Activated CD4-positive, CD25-positive, alpha-beta regulatory T cell (primary cell): ENCODE data around the gene APOF.
"Not testable (repeated sequence)": the region's sequence is repeated elsewhere in the genome, so short reads cannot be mapped to it uniquely, and the experiment has no call there.

Experiments
- DNase-seq, 4 experiments: peaks; one replicate each; lab custom pipeline; 2025; lab: John Stamatoyannopoulos, UW

Gene APOF

GRCh38 chr12:56362130-56363059, at the start of gene APOF:
APOF (minus strand) TSS chr12:56362857; CDS start chr12:56362745, 112 bp downstream.
- no peak for DNase-seq

- no peak for DNase-seq
These were observed 49.4 kb upstream of the APOF start for GRCh38 chr12:56411781-56412639.

- no peak for DNase-seq
These were observed 48.1 kb upstream of the APOF start for GRCh38 chr12:56410768-56411167.

- DNase-seq: no peak
These were observed 46.3 kb upstream of the APOF start for GRCh38 chr12:56408799-56409417.

GRCh38 chr12:56404227-56404626, 41.6 kb upstream of the APOF start:
- not testable (repeated sequence) for DNase-seq

GRCh38 chr12:56401612-56402011, 39.0 kb upstream of the APOF start:
- not testable (repeated sequence) for DNase-seq

DNA sequence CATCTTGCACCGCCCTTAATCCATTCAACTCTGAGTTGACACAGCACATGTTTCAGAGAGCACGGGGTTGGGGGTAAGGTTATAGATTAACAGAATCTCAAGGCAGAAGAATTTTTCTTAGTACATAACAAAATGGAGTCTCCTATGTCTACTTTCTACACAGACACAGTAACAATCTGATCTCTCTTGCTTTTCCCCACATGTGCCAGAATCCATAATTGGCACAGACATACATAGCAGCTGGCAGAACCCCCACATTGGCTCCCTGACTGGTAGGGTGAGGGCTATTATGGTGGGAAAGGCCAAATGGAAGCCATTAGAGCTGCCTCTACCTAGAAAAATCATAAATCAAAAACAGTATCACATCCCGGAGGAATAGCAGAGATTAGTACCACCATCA, 38.5 kb upstream of the APOF start:
- DNase-seq: not testable (repeated sequence)

DNA sequence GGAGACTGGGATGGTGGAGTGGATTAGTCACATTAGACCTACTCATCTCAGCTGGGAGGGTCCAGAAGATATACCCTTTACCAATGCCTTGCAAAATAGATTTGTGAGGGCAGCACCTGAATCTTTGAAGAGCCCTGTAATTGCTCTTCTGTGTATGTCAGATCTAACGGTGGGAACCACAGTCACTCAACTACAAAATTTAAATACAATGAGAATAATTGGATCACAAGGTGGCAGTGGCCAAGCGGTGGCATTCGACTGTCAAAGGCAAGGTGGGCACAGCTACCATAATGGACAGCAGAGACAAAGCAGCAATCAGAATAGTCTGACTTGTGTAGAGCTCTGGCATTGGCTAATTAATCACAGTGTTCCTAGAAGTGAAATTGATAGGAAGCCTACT, 36.8 kb upstream of the APOF start:
- DNase-seq: not testable (repeated sequence)

DNA sequence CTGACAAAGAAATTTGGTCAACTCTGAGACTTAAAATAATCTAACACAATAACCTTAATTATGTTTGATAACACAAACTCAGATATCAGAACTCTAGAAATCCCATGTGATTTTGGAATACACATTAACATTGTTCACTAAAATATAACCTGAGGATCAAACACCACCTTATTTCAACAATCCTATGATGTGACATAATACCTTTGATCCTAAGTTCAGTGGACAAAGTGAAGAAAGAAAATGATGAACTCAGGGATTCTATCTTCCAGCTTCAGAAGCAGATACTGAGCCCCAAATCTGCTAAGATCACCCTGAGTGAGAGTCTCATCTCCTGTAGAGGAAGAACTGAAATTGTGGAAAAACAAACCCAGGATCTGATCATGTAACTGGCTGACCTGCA, 35.7 kb upstream of the APOF start:
- DNase-seq: no peak

DNA sequence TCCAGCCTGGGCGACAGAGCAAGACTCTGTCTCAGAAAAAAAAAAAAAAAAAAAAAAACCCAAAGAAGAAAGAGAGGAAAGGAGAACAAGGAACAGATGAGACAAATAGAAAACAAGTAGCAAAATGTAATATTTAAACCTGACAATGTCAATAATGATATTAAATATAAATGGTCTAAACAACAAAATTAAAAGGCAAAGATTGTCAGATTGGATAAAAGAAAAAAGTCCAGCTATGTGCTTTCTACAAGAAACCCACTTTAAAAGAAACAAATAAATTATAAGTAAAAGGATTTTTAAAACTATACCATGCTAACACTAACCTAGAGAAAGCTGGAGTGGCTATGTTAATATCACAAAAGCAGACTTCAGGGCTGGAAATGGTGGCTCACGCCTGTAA, 29.7 kb upstream of the APOF start:
- no peak for DNase-seq

DNA sequence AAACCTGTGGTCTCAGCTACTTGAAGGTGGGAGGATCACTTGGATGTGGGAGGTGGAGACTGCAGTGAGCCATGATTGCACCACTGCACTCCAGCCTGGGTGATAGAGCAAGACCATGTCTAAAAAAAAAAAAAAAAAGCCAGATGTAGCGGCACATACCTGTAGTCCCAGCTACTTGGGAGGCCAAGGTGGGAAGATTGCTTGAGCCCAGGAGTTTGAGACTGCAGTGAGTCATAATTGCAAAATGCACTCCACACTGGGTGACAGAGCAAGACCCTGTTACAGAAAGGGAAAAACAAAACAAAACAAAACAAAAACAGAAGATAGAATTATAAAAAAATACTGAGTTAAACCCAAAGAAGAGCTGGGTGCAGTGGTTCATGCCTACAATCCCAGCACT, 29.1 kb upstream of the APOF start:
- no peak for DNase-seq

- no peak for DNase-seq
These were observed 26.8 kb upstream of the APOF start for GRCh38 chr12:56389412-56389811.

- no peak for DNase-seq
These were observed 24.6 kb upstream of the APOF start for GRCh38 chr12:56387152-56387736.

DNA sequence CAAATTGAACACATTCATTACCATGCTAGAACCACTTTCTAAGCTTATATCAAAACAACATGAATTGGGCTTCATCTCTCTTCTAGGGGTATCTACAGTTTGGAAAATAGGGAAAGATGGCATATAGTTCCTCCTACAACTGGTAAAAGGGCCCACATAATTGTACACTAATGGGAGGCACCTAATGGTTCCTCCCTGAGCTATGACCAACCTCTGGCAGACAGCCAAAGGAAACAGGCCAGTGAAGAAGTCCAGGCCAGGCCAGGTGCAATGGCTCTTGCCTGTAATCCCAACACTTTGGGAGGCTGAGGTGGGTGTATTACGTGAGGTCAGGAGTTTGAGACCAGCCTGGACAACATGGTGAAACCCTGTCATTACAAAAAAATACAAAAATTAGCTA, 23.2 kb upstream of the APOF start:
- no peak for DNase-seq

GRCh38 chr12:56382611-56383010, 20.0 kb upstream of the APOF start:
- DNase-seq: no peak

GRCh38 chr12:56377989-56378316, 15.3 kb upstream of the APOF start:
- no peak for DNase-seq

GRCh38 chr12:56377310-56377988, 14.8 kb upstream of the APOF start:
- no peak for DNase-seq

- no peak for DNase-seq
These were observed 13.2 kb upstream of the APOF start for GRCh38 chr12:56375598-56376434.

DNA sequence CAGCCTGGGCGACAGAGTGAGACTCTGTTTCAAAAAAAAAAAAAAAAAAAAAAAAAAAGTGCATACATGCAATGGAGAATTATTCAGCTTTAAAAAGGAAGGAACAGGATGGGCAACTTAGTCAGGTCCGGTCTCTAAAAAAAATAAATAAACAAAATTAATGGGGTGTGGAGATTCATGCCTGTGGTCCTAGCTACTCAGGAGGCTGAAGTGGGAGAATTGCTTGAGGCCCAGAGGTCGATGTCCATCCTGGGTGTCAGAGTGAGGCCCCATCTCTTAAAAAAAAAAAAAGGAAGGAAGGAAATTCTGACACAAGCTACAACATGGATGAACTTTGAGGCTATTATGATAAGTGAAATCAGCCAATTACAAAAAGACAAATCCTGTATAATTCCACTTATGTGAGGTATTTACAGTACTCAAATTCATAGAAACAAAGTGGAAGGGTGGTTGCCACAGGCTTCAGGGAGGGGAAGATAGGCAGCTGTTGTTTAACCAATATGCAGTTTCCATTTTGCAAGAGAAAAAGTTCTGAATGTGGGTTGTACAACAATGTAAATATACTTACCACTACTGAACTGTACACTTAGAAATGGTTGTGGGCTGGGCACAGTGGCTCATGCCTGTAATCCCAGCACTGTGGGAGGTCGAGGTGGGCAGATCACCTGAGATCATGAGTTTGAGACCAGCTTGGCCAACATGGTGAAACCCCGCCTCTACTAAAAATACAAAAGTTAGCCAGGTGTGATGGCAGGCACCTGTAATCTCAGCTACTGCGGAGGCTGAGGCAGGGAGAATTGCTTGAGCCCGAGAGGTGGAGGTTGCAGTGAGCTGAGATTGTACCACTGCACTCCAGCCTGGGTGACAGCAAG, 12.3 kb upstream of the APOF start:
- no peak for DNase-seq

DNA sequence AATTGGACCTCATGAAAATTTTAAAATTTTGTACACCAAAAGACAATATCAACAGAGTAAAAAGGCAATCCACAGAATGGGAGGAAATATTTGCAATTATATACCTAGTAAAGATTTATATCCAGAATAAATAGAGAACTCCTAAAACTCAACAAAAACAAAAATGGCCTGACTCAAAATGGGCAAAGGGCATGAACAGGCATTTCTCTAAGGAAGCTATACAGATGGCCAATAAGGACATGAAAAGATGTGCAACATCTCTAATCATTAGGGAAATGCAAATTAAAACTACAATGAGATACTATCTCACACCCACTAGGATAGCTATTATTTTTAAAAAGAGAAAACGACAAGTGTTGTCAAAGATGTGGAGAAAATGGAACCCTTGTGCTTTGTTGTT, 10.9 kb upstream of the APOF start:
- DNase-seq: no peak
